ENCODE measurements around the gene PI16. TPM values are rescaled to one million over a fixed set of nuclear protein-coding genes. Genes with fewer than 3 reads are reported as not detected.

The PI16 gene
- total and polyA plus RNA-seq, 4 donors: 0.12 to 0.25 (median 0.24) TPM; not detected in 1

GRCh38 chr6:36944650-36945049 is 9.9 kb upstream of the PI16 start:
- no peak for DNase-seq (ENCODE audit: low spot score)
- Histone ChIP-seq H3K9ac (ENCODE audit: low read depth in 1 of 2, low read length in 2 of 2) (no peak overlapping the region), H3K4me3 (ENCODE audit: low read depth in 1 of 3, low read length in 3 of 3) (no peak overlapping the region), H3K36me3 (ENCODE audit: control insufficient read depth in 4 of 4, insufficient read depth in 3 of 4, low read depth in 1 of 4, low read length in 3 of 4) (no peaks in the 10 kb centered on the region), H3K9me3 (ENCODE audit: control insufficient read depth in 4 of 4, low read length in 3 of 4) (no peaks in the 10 kb centered on the region), H3K27me3 (ENCODE audit: control insufficient read depth in 4 of 4, insufficient read depth in 4 of 4, low read length in 3 of 4) (no peaks in the 10 kb centered on the region), H3K4me1 (ENCODE audit: control insufficient read depth in 4 of 4, insufficient read depth in 4 of 4, low read length in 3 of 4) (no peaks in the 10 kb centered on the region), H3K27ac (ENCODE audit: low read depth in 1 of 2, low read length in 2 of 2) (no peak overlapping the region)
- TF ChIP-seq NR2F2 (IDR thresholded peaks at IDR 0.05) (no peak), MAX (IDR thresholded peaks at IDR 0.05) (no peak), GABPA (IDR thresholded peaks at IDR 0.05 in 1 of 2, conservative IDR thresholded peaks at IDR 0.05 in 1 of 2) (no peak), YY1 (IDR thresholded peaks at IDR 0.05) (no peak), HNF4A (conservative IDR thresholded peaks at IDR 0.05) (no peak), JUND (IDR thresholded peaks at IDR 0.05) (no peak), REST (IDR thresholded peaks at IDR 0.05) (no peak), FOXA1 (IDR thresholded peaks at IDR 0.05) (no peak), EGR1 (IDR thresholded peaks at IDR 0.05; ENCODE audit: low read depth in 2 of 2) (no peak), TAF1 (conservative IDR thresholded peaks at IDR 0.05) (no peak), FOXA2 (IDR thresholded peaks at IDR 0.05) (no peak), CTCF (IDR thresholded peaks at IDR 0.05; ENCODE audit: low read depth, low read length, missing input control) (no peak)
- TF ChIP-seq, protein P1, sequence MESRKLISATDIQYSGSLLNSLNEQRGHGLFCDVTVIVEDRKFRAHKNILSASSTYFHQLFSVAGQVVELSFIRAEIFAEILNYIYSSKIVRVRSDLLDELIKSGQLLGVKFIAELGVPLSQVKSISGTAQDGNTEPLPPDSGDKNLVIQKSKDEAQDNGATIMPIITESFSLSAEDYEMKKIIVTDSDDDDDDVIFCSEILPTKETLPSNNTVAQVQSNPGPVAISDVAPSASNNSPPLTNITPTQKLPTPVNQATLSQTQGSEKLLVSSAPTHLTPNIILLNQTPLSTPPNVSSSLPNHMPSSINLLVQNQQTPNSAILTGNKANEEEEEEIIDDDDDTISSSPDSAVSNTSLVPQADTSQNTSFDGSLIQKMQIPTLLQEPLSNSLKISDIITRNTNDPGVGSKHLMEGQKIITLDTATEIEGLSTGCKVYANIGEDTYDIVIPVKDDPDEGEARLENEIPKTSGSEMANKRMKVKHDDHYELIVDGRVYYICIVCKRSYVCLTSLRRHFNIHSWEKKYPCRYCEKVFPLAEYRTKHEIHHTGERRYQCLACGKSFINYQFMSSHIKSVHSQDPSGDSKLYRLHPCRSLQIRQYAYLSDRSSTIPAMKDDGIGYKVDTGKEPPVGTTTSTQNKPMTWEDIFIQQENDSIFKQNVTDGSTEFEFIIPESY (IDR thresholded peaks at IDR 0.05): no peak
- TF ChIP-seq, protein P2, sequence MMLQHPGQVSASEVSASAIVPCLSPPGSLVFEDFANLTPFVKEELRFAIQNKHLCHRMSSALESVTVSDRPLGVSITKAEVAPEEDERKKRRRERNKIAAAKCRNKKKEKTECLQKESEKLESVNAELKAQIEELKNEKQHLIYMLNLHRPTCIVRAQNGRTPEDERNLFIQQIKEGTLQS (IDR thresholded peaks at IDR 0.05): no peak
- WGBS: 79% methylated on average over 5 of the region's 5 CpGs

DNA sequence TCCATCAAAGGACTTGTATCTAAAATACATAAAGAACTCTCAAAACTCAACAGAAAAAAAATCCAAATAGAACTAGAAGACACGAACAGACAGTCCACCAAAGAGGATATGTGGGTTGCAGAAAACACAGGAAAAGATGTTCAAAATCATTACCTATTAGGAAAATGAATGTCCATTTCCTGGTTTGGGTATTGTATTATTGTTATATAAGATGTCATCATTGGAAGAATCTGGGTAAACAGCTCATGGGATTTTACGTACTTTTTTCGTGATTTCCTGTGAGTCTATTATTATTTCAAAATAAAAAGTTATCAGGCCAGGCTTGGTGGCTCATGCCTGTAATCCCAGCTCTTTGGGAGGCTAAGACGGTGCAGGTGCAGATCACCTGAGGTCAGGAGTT is 9.2 kb upstream of the PI16 start:
- H3K27ac ChIP-seq (ENCODE audit: low read depth in 1 of 2, low read length in 2 of 2): no peak overlapping the region
- H3K27me3 ChIP-seq (ENCODE audit: control insufficient read depth in 4 of 4, insufficient read depth in 4 of 4, low read length in 3 of 4): no peaks in the 10 kb centered on the region
- no peaks in the 10 kb centered on the region for H3K9me3 ChIP-seq (ENCODE audit: control insufficient read depth in 4 of 4, low read length in 3 of 4)
- H3K36me3 ChIP-seq (ENCODE audit: control insufficient read depth in 4 of 4, insufficient read depth in 3 of 4, low read depth in 1 of 4, low read length in 3 of 4): no peaks in the 10 kb centered on the region
- no peak overlapping the region for H3K9ac ChIP-seq (ENCODE audit: low read depth in 1 of 2, low read length in 2 of 2)
- no peak for DNase-seq (ENCODE audit: low spot score)
- whole genome bisulfite sequencing: 84% methylated on average over 4 of the region's 4 CpGs
- no peaks in the 10 kb centered on the region for H3K4me1 ChIP-seq (ENCODE audit: control insufficient read depth in 4 of 4, insufficient read depth in 4 of 4, low read length in 3 of 4)
- no peak overlapping the region for H3K4me3 ChIP-seq (ENCODE audit: low read depth in 1 of 3, low read length in 3 of 3)
- TF ChIP-seq REST (IDR thresholded peaks at IDR 0.05) (no peak), YY1 (IDR thresholded peaks at IDR 0.05) (no peak), HNF4A (conservative IDR thresholded peaks at IDR 0.05) (no peak), CTCF (IDR thresholded peaks at IDR 0.05; ENCODE audit: low read depth, low read length, missing input control) (no peak), EGR1 (IDR thresholded peaks at IDR 0.05; ENCODE audit: low read depth in 2 of 2) (no peak), FOXA1 (IDR thresholded peaks at IDR 0.05) (no peak), TAF1 (conservative IDR thresholded peaks at IDR 0.05) (no peak), NR2F2 (IDR thresholded peaks at IDR 0.05) (no peak), SP1 (IDR thresholded peaks at IDR 0.05) (no peak), RXRA (IDR thresholded peaks at IDR 0.05) (no peak), HNF4G (IDR thresholded peaks at IDR 0.05) (no peak), RAD21 (IDR thresholded peaks at IDR 0.05) (no peak)
- TF ChIP-seq, protein P2 (IDR thresholded peaks at IDR 0.05): no peak
